ENCODE data around the gene DDR2. TPM values are rescaled to one million over a fixed set of nuclear protein-coding genes. Genes with fewer than 3 reads are reported as not detected.
A peak's percentile ranks its signal among the peaks of the same experiment; 100 is the strongest.
"Not testable (repeated sequence)": the region's sequence is repeated elsewhere in the genome, so short reads cannot be mapped to it uniquely, and the experiment has no call there.

Gene DDR2
- total RNA-seq, 1 donor: 289 TPM

- DNase-seq (ENCODE audit: low read depth): no peak
- TF ChIP-seq, protein P1, sequence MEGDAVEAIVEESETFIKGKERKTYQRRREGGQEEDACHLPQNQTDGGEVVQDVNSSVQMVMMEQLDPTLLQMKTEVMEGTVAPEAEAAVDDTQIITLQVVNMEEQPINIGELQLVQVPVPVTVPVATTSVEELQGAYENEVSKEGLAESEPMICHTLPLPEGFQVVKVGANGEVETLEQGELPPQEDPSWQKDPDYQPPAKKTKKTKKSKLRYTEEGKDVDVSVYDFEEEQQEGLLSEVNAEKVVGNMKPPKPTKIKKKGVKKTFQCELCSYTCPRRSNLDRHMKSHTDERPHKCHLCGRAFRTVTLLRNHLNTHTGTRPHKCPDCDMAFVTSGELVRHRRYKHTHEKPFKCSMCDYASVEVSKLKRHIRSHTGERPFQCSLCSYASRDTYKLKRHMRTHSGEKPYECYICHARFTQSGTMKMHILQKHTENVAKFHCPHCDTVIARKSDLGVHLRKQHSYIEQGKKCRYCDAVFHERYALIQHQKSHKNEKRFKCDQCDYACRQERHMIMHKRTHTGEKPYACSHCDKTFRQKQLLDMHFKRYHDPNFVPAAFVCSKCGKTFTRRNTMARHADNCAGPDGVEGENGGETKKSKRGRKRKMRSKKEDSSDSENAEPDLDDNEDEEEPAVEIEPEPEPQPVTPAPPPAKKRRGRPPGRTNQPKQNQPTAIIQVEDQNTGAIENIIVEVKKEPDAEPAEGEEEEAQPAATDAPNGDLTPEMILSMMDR (IDR thresholded peaks at IDR 0.05; ENCODE audit: insufficient read depth, low read depth, low read length): no peak
- H3K4me3 ChIP-seq (ENCODE audit: low read depth, low read length): no peak overlapping the region
These were observed 101.8 kb downstream of the DDR2 start for GRCh38 chr1:162734047-162734446.

DNA sequence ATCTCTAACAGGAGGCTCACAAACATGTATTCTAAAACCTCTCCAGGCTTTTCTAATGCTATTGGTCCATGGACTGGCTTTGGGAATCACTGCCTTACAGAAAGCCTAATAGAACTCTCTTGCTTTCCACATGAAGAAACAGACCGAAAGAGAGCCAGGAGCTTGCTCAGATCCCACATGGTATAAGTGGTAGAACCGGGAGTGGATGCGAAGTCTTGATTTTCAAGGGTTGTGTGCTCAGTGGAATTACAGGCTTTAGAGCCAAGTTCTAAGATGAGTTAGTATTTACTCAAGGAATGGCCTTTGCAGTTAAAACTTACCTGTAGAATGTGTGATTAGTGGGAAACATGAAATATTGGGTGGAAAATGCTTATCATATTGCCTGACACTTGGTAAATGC is 103.9 kb downstream of the DDR2 start:
- TF ChIP-seq, protein P1 (IDR thresholded peaks at IDR 0.05; ENCODE audit: insufficient read depth, low read depth, low read length): no peak
- DNase-seq (ENCODE audit: low read depth): no peak
- no peak overlapping the region for H3K4me3 ChIP-seq (ENCODE audit: low read depth, low read length)

- TF ChIP-seq, protein P1 (IDR thresholded peaks at IDR 0.05; ENCODE audit: insufficient read depth, low read depth, low read length): no peak
- no peak overlapping the region for H3K4me3 ChIP-seq (ENCODE audit: low read depth, low read length)
- DNase-seq (ENCODE audit: low read depth): no peak
These were observed 104.4 kb downstream of the DDR2 start for GRCh38 chr1:162736633-162737067.

DNA sequence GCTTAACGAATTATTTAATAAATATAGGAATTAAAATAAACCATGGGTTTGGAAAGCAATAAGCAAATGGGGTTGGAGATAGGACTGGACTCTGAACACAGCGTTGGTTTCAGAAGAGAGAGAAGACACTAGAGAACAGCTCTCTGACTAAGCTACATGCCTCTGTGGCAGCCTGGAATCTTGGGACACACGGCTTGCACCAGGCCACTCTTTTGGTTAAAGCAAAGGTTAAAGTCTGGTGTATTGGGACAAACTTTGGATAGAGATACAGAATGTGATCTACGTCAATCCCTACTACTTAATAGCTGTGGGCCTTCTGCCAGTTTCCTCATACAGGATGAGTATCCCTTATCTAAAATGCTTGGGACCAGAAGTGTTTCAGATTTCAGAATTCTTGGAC is 108.5 kb downstream of the DDR2 start:
- no peak overlapping the region for H3K4me3 ChIP-seq (ENCODE audit: low read depth, low read length)
- TF ChIP-seq, protein P1 (IDR thresholded peaks at IDR 0.05; ENCODE audit: insufficient read depth, low read depth, low read length): no peak
- DNase-seq (ENCODE audit: low read depth): peak; percentile 42

DNA sequence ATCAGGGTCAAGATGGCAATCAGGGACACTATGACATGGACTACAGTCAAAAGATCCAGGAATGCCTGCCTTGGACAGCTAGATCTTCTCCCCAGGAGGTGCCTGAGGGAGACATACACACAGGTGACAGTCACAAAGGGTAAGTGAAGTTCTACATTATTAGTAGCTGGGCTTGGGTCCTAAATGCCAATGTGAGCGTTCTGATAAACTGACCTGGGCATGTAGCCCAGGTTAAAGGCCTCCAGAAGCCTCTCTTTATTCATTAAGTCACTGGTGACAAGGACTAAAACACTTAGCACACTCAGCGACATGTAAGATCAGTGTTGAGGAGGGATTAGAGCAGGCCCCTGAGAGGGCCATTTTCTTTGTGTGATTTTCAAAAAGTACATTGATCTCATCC is 109.3 kb downstream of the DDR2 start:
- DNase-seq (ENCODE audit: low read depth): no peak
- TF ChIP-seq, protein P1 (IDR thresholded peaks at IDR 0.05; ENCODE audit: insufficient read depth, low read depth, low read length): no peak
- no peak overlapping the region for H3K4me3 ChIP-seq (ENCODE audit: low read depth, low read length)

GRCh38 chr1:162746264-162746942 is 114.1 kb downstream of the DDR2 start:
- not testable (repeated sequence) for DNase-seq (ENCODE audit: low read depth); H3K4me3 ChIP-seq (ENCODE audit: low read depth, low read length)

DNA sequence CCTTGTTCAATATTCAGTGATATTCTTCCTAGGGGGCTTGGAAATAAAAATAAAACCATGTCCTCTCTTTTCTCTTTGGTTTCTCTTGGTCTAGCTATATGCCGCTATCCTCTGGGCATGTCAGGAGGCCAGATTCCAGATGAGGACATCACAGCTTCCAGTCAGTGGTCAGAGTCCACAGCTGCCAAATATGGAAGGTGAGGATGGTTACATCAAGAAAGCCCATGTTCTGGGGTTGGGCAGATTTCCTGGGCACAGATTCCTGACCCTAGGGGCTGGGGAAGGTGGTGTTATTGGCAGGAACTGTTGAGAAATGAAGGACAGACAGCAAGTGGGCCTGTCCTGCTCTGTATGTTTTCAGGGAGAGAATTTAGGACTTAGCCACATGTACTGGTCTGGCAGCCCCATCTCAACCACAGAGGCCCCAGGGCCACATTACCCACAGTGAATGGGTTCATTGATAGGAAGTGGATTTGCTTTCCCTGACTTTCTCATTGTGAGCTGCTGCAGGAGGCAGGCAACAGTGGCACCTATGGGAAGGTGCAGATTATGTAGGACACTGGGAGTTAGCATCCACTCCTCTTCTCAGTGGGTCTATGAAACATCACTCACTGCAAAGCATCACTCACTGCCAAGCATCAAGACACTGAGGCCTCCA is 120.9 kb downstream of the DDR2 start:
- H3K4me3 ChIP-seq (ENCODE audit: low read depth, low read length): no peak overlapping the region
- TF ChIP-seq, protein P1 (IDR thresholded peaks at IDR 0.05; ENCODE audit: insufficient read depth, low read depth, low read length): no peak
- no peak for DNase-seq (ENCODE audit: low read depth)
